Spleen (tissue), 7 donors: ENCODE data around the gene SH3BGRL2.

Source experiments
- POLR2A ChIP-seq, 3 donors: fragments of 450-650 bp; IDR thresholded peaks; one replicate each; pipeline ENCODE4 v1.5.1; 2017; ENCODE audit warnings: antibody characterized with exemption in 3 of 3, mild to moderate bottlenecking in 1 of 3
- TF ChIP-seq, protein P1 (sequence below), 11 experiments: fragments of 200-600 bp in 7 of 11; fragments of 450-650 bp in 4 of 11; sonication (generic) in 4 of 11; IDR thresholded peaks in 8 of 11; conservative IDR thresholded peaks in 3 of 11; 1 replicate in 7 of 11; 2 replicates in 4 of 11; pipeline versions ENCODE4 v1.4.0 to v1.8.0; 2016 to 2021; ENCODE audit warnings: antibody characterized with exemption in 11 of 11, inconsistent platforms in 4 of 11, mild to moderate bottlenecking in 1 of 11
- donor health status: DM: no; HTN: no; CAD: no; lungs with moderate emphysema.
- donor health status: DM: no; HTN: no; CAD: no.
- donor health status: DM: no; HTN: no; CAD: no.

GRCh38 chr6:79600812-79601609 is 30.1 kb upstream of the SH3BGRL2 start:
- TF ChIP-seq, protein P1, sequence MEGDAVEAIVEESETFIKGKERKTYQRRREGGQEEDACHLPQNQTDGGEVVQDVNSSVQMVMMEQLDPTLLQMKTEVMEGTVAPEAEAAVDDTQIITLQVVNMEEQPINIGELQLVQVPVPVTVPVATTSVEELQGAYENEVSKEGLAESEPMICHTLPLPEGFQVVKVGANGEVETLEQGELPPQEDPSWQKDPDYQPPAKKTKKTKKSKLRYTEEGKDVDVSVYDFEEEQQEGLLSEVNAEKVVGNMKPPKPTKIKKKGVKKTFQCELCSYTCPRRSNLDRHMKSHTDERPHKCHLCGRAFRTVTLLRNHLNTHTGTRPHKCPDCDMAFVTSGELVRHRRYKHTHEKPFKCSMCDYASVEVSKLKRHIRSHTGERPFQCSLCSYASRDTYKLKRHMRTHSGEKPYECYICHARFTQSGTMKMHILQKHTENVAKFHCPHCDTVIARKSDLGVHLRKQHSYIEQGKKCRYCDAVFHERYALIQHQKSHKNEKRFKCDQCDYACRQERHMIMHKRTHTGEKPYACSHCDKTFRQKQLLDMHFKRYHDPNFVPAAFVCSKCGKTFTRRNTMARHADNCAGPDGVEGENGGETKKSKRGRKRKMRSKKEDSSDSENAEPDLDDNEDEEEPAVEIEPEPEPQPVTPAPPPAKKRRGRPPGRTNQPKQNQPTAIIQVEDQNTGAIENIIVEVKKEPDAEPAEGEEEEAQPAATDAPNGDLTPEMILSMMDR (IDR thresholded peaks at IDR 0.05 in 8 of 11, conservative IDR thresholded peaks at IDR 0.05 in 3 of 11): no peak
- TF ChIP-seq POLR2A (IDR thresholded peaks at IDR 0.05): no peak
